GM18870 (cell line): ENCODE data around the gene PPA1.
"Not testable (repeated sequence)": the region's sequence is repeated elsewhere in the genome, so short reads cannot be mapped to it uniquely, and the experiment has no call there.

Experiments used
- ATAC-seq: cut with Tn5 transposase; IDR thresholded peaks from one replicate; pipeline ENCODE4 v1.9.1; 2021; ENCODE audit warnings: moderate library complexity; ENCODE audit not compliant: unreplicated experiment

Gene PPA1

GRCh38 chr10:70222340-70222794 lies 10.9 kb downstream of the PPA1 start:
- ATAC-seq: no peak

GRCh38 chr10:70221030-70221429 lies 12.2 kb downstream of the PPA1 start:
- no peak for ATAC-seq

DNA sequence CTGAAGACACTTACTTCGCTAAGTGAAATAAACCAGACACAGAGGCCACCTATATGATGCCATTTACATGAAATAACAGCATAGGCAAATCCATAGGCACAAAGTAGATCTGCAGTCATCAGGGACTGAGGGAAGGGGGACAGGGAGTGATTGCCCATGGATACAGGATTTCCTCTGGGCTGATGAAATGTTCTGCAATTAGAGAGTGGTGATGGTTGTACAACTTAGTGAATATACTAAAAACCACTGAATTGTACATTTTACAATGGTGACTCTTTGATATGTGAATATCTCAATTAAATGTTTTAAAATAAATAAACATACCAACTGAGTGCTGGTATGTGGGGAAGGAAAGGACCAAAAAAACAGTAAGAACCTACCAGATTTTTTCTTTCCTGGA lies 20.4 kb downstream of the PPA1 start:
- no peak for ATAC-seq

DNA sequence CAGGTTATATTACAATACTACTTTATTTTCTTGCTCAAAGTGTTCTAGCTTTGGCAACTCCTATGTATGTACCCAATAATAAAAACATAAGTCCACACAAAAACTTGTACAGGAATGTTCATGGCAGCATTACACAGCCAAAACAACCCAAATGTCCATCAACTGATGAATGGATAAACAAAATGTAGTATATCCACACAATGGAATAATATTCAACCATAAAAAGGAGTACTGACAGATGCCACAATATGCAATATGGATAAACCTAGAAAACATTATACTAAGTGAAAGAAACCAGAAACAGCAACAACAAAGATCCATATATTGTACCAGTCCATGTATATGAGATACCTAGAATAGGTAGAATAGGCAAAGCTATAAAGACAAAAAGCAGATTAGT lies 21.0 kb downstream of the PPA1 start:
- ATAC-seq: no peak

GRCh38 chr10:70206762-70207161 lies 26.5 kb downstream of the PPA1 start:
- no peak for ATAC-seq

DNA sequence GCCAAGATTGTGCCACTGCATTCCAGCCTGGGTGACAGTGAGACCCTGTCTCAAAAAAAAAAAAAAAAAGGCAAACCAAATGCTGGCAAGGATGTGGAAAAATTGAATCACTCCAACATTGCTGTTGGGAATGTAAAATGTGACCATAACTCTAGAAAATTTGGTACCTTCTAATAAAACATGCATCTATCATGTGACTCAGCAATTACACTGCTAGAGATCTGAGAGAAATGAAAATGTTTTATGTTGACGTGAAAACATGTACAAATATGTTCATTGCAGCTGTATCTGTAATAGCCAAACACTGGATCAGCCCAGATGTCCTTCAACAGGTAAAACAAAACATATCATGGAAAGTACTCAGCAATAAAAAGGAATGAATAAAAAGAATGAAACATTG lies 32.1 kb downstream of the PPA1 start:
- ATAC-seq: no peak

DNA sequence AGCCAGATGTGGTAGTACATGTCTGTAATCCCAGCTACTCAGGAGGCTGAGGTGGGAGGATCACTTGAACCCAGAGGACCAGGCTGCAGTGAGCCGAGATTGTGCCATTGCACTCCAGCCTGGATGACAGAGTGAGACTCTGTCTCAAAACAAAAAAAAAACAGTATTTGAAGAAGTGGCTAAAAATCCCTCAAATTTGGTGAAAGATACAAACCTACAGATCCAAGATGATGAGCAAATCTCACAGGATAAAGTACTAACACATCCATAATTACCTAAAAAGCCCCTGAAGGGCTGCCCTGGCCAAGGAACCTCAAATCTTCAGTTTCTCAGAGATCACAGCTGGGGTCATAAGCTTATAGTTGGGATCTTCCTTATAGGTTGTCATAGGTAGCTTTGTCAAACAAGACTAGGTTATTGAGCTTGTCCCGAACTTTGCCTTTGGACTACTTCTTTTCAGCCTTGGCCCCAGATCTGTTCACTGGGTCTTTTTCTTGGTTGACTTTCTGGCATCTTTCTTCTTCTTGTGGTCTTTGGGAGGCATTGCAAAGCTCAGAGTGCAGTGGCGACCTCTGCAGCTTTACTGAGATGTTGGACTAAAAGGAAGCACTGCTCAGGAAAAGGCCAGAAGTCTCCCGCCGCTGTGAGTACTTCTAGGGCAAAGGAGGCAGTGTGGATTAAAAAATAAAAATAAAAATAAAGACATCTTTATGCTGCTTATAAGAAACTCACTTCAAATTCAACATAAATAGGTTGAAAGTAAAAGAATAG lies 34.3 kb downstream of the PPA1 start:
- no peak for ATAC-seq

- ATAC-seq: no peak
Measured at GRCh38 chr10:70197235-70197945, 35.8 kb downstream of the PPA1 start.

GRCh38 chr10:70193391-70193844 lies 39.8 kb downstream of the PPA1 start:
- no peak for ATAC-seq

DNA sequence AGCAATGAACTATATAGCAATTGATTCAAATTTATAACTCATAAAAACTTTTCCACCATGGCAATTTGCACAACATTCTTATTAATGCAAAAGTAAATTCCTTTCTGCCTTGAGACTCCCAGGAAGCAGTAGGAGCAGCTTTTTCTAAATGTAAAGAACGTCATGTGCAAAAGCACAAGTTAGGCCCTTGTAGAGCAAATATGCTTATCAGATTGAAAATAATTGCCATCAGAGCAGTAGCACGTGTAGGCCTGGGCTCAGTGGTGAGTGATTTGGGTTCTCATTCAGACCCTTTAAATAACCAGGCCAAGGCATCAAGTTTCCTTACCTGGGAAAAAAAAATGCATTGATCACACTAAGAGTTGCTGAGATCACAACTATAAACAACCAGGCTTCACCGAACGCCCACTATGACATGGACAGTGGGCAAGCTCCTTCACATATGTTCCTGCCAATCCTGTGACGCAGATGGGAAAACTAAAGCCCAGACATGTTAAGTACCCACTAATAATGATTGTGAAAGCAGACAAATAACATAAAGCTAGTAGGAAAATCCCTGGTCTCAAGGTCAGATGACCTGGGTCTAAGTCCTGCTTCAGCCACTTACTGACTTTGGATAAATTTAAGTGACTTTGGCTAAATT lies 40.8 kb downstream of the PPA1 start:
- no peak for ATAC-seq

DNA sequence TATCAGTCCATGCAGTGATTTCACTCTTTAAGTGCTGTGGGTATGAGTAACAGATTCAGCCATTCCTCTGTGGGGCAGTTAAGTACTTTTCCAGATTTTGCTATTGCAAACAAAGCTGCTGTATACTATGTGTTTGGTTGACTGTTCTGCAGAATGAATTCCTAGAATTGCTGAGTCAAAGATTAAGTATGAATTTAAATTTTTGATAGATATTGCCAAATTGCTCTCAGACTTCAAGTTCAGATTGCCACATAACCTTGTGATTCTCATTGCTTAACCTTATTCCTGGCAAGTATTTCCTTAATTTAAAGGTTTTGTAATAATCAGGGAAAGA lies 41.3 kb downstream of the PPA1 start:
- ATAC-seq: no peak

DNA sequence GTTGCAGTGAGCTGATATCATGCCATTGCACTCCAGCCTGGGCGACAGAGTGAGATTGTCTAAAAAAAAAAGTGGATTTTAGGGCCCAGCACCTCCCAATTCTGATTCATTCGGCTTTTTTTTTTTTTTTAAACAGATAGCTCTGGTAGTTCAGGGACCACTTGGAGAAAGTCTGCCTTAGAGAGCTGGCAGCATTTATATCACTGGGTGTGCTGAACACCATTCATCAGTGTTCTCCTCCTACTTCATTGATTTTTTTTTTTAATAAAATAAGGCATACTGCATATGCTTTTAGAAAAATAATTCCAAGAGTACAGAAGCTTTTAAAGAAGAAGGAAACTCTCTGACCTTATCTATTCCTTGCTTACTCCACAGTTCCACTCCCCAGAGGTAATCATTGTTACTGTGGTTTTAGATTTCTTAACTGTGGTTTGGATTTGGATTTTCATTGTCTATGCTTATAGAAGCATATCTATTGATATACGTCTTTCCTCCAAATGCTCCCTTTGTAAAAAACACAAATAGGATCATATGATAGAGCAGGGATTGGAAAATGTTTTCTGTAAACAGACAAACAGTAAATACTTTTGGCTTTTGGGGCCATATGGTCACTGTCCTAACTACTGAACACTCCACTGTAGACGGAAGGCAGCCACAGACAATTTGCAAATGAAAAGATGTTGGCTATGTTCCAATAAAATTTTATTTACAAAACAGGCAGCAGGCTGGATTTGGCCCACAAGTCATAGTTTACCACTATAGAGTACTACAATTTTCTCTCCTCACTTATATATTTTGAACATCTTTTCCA lies 41.9 kb downstream of the PPA1 start:
- no peak for ATAC-seq

DNA sequence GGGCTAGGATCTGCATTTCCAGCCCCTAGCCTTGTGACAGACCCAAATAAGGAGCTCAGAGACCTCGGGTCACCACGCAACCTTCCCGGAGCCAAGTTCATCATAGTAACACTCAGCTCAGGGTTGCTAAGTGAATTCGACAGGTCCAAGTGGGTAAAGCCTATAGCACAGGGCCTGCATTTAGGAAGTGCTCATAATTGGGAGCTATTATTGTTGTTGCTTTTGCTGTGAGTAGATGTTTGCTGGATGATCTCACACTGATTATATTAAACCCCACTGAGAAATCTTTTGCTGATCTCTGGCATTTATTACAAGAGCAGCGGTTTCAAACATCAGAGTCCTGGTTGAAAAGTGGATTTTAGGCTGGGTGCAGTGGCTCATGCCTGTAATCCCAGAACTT lies 42.6 kb downstream of the PPA1 start:
- ATAC-seq: no peak

DNA sequence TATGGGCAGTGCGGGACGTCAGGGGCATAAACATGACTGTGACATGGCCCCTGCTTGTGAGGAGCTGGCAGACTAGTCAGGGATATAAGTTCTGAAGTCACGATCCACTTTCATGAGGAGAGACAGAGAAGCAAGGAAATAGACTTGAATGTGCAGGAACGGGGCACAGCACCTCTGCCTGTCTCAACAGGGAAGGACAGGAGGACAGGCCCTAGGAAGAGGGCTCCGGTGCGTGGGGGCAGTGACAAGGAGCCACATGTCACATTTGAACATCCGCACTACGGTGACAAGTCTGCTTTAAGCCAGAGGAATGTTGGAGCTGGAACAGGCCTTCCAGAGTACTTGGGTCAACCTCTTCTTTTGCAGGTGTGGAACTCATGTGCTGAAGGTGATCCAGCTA lies 43.1 kb downstream of the PPA1 start:
- ATAC-seq: no peak

- no peak for ATAC-seq
Measured at GRCh38 chr10:70188768-70189167, 44.5 kb downstream of the PPA1 start.

DNA sequence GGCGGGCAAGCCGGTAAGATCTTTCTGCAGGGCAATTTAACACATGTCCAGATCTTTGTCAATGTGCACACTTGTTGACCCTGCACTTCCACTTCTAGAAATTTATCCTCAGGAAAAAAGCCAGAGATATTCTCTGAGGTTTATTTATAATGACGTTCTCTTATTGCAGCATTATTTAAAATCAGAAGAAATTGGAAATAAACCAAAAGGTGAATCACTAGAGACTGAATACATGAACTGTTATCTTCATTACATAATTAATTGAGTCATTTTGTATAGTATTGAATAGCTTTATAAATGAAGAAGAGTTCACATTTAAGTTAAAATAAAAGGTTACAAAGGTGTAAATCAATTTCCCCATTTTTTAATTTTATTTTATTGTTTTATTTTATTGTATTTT lies 46.7 kb downstream of the PPA1 start:
- ATAC-seq: no peak

GRCh38 chr10:70186090-70186489 lies 47.1 kb downstream of the PPA1 start:
- ATAC-seq: no peak

- no peak for ATAC-seq
Measured at GRCh38 chr10:70183304-70183703, 49.9 kb downstream of the PPA1 start.

- not testable (repeated sequence) for ATAC-seq
Measured at GRCh38 chr10:70179209-70179608, 54.0 kb downstream of the PPA1 start.

GRCh38 chr10:70178139-70178725 lies 55.0 kb downstream of the PPA1 start:
- no peak for ATAC-seq

DNA sequence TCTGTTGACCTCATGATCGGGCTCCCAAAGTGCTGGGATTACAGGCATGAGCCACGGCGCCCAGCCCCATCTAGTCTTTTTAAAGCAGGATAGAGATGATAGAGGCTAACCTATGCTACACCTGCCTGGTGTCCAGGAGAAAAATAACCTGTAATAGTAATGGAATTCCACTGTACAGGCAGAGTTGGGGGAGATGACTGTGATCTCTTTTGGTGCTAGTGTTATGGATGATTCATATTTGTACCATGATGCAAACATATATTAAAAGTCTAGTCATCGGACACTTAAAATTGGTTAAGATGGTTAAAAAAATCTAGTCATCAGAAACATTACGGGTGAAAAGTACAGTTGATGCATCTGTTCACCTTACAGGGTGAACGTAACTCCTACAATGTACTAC lies 56.8 kb downstream of the PPA1 start:
- ATAC-seq: no peak
